Measurements from ENCODE around the gene PALB2. TPM values are rescaled to one million over a fixed set of nuclear protein-coding genes. Genes with fewer than 3 reads are reported as not detected.

The PALB2 gene
- total and polyA plus RNA-seq, 10 of the 15 experiments (the other 5 are each of a cell fraction or from before 2014, with no cell fraction given) = 9.2 to 24.6 (median 17.6) TPM

- DNase-seq (ENCODE audit: low read depth, low spot score) (no peak), FAIRE-seq (no peak), ATAC-seq (no peak)
- intact Hi-C loops (cut with micrococcal nuclease; ENCODE audit: unreplicated experiment) = no loop called here
- Histone ChIP-seq H3K4me3 (peak overlapping the region; percentile 82; the same call in 1 of the 2 replicates), H2AFZ (ENCODE audit: control insufficient read depth, low read depth, low read length) (no peak overlapping the region), H3K27me3 (replicated peaks in 1 of 2; ENCODE audit: control insufficient read depth in 2 of 2, insufficient read depth in 2 of 2, low read length in 1 of 2) (no peaks in the 10 kb centered on the region), H4K20me1 (ENCODE audit: control insufficient read depth, insufficient read depth) (no peaks in the 10 kb centered on the region; the same call in 1 of the 2 replicates), H3K27ac (ENCODE audit: control insufficient read depth, insufficient read depth) (no peak overlapping the region), H3K4me1 (ENCODE audit: control insufficient read depth, insufficient read depth, low read length) (peaks cover 16% of the 10 kb centered on the region), H3K4me2 (ENCODE audit: control insufficient read depth, insufficient read depth) (peak overlapping the region; percentile 64), H3K36me3 (ENCODE audit: control insufficient read depth in 2 of 2, insufficient read depth in 2 of 2, low read length in 1 of 2) (peaks cover 6 to 18% of the 10 kb centered on the region in 2 experiments), H3K9ac (ENCODE audit: control insufficient read depth, insufficient read depth, low read length) (no peak overlapping the region), H3K79me2 (ENCODE audit: control insufficient read depth, insufficient read depth, low read length) (peaks cover 47% of the 10 kb centered on the region), H3K9me3 (replicated peaks; ENCODE audit: control insufficient read depth, insufficient read depth, low read length) (no peaks in the 10 kb centered on the region)
- over 99% methylated on average over 12 of the region's 12 CpGs for WGBS (ENCODE audit: insufficient coverage, insufficient replicate concordance, low lambda C conversion rate, missing lambda C conversion rate)
- no TSS peak for BruUV-seq (replicated peaks)
- CTCF ChIA-PET = interaction anchor here (1.5 kb wide), 1 partner anchor 34 kb away, joined by 3 read pairs; no protein-coding TSS in a partner anchor
- no peak for TF ChIP-seq NR2C1 (IDR thresholded peaks at IDR 0.05)
- TF ChIP-seq CEBPB (IDR thresholded peaks at IDR 0.05; ENCODE audit: borderline replicate concordance in 1 of 2, low read depth in 2 of 2, low read length in 2 of 2) = no peak
- TF ChIP-seq BACH1 (IDR thresholded peaks at IDR 0.05; ENCODE audit: borderline replicate concordance) = no peak
- no peak for TF ChIP-seq POLR2A (IDR thresholded peaks at IDR 0.05; ENCODE audit: low read depth, low read length)
- no peak for TF ChIP-seq CREM (IDR thresholded peaks at IDR 0.05; ENCODE audit: low read depth)
- TF ChIP-seq BCL3 (IDR thresholded peaks at IDR 0.05; ENCODE audit: borderline replicate concordance, insufficient read depth, low read depth, low read length, poor library complexity, severe bottlenecking) = no peak
- no peak for TF ChIP-seq GATAD2B (conservative IDR thresholded peaks at IDR 0.05; ENCODE audit: low read depth)
- TF ChIP-seq E2F4 (IDR thresholded peaks at IDR 0.05; ENCODE audit: low read depth, low read length) = no peak
- no peak for TF ChIP-seq BCL11A (IDR thresholded peaks at IDR 0.05; ENCODE audit: low read depth, low read length)
- no peak for TF ChIP-seq ATF2 (IDR thresholded peaks at IDR 0.05; ENCODE audit: low read length)
- TF ChIP-seq TARDBP (IDR thresholded peaks at IDR 0.05; ENCODE audit: borderline replicate concordance) = no peak
- TF ChIP-seq NBN (IDR thresholded peaks at IDR 0.05) = no peak
- no peak for TF ChIP-seq ZNF274 (IDR thresholded peaks at IDR 0.05; ENCODE audit: insufficient read depth, insufficient read length)
- no peak for TF ChIP-seq STAT3 (IDR thresholded peaks at IDR 0.05; ENCODE audit: low read depth, low read length)
- no peak for TF ChIP-seq NR2C2 (IDR thresholded peaks at IDR 0.05; ENCODE audit: borderline replicate concordance, control insufficient read depth, insufficient read length, low read depth)
- TF ChIP-seq SMARCA5 (IDR thresholded peaks at IDR 0.05) = no peak
- TF ChIP-seq E4F1 (IDR thresholded peaks at IDR 0.05; ENCODE audit: borderline replicate concordance, partially characterized antibody) = no peak
- no peak for TF ChIP-seq TAF1 (IDR thresholded peaks at IDR 0.05; ENCODE audit: borderline replicate concordance, low read depth, low read length)
- no peak for TF ChIP-seq NFYB (IDR thresholded peaks at IDR 0.05; ENCODE audit: insufficient read depth, low read depth, low read length)
- no peak for TF ChIP-seq CREB1 (IDR thresholded peaks at IDR 0.05; ENCODE audit: low read depth)
- POLR2A ChIA-PET = no interaction called here
- in situ Hi-C loops (cut with MboI) = no loop called here
- RAD21 ChIA-PET (ENCODE audit: unreplicated experiment) = no interaction called here
- SMC1A ChIA-PET (ENCODE audit: uncharacterized antibody, unreplicated experiment) = no interaction called here
These were observed 46.9 kb downstream of the PALB2 start for GRCh38 chr16:23594186-23594585.
